HG02763 (cell line): ENCODE results near the gene LOXHD1.

ENCODE experiments used
- ATAC-seq: cut with Tn5 transposase; IDR thresholded peaks from one replicate; pipeline ENCODE4 v1.9.1; 2021; ENCODE audit warnings: mild to moderate bottlenecking, moderate library complexity; ENCODE audit not compliant: unreplicated experiment

The LOXHD1 gene

DNA sequence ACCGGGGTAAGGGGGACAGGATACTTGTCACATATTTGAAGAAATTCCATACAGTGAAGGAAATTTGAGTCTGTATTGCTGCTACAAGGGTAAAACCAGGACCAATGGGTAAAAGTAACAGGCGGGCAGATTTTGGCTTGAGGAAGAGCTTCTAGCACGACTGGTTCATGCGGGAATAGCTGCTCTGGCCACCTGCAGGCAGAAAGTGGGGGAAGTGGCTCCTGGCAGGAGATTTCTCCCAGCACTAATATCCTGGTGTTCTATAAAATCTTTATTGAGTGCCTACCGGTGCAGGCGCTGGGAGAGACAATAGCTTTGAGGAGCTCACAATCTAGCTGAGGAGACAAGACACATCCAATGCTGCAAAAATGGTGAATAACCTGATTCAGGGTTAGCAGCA is 198.5 kb downstream of the LOXHD1 start:
- no peak for ATAC-seq

DNA sequence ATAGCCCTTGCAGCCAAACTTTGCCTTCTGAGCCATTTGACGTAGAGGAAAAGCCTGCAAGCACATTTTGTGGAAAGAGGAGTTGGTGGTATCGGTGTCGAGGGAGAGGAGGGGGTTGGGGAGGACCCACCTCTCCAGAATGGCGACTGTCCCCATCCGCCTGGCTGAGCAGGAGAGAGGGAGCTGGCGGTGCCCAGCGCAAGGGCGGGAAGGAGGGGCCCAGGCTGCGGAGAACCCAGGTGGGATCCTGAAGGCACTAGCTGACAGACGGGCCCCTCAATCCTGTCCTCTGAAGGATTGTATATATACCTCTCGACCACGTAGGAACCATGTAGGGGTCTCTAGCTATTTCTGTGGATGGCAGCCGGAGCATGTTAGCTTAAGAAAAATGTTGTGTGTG is 200.3 kb downstream of the LOXHD1 start:
- no peak for ATAC-seq

DNA sequence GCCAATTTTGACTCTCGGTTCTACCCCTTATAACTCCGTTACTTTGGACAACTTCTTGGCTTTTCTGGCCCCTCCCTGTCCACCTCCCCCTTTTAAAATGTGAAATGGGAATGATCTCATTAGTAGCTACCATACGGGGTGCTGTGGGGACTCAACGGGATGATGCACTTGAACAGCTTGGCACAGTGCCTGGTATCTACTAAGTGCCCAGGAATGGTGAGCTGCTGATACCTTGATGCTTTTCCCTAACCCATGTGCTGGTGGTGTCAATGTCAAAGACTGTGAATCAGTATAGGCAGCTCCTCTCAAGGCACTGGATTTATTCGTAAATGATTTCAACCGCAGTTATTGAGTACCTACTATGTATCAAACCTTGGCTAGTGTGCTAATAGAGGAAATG is 204.2 kb downstream of the LOXHD1 start:
- ATAC-seq = no peak

DNA sequence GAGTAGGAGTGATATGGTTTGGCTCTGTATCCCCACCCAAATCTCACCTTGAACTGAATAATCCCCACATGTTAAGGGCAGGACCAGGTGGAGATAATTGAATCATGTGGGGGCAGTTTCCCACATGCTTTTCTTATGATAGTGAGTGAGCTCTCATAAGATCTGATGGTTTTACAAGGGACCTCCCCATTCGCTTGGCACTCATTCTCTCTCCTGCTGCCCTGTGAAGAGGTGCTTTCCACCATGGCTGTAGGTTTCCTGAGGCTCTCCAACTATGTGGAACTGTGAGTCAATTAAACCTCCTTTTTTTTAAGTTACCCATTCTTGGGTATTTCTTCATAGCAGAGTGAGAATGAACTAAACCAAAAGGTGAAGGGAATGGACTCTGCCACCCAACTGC is 207.5 kb downstream of the LOXHD1 start:
- ATAC-seq = no peak

DNA sequence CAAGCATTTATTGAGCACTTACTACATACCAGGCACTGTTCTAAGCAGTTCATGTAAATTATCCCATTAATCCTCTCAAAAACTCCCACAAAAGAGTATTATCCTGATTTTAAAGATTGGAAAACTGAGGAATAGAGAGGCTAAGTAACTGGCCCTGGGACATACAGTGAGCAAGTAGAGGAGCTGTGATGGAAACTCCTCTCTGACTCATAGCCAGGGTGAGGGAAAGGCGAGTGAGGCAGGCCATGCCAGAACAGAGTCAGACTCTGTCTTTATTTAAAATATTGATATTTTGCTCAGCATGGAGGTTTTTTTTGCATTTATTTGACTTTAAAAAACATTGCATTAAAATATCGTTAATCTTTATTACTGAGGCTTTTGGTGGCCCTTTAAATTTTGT is 208.0 kb downstream of the LOXHD1 start:
- ATAC-seq = no peak

DNA sequence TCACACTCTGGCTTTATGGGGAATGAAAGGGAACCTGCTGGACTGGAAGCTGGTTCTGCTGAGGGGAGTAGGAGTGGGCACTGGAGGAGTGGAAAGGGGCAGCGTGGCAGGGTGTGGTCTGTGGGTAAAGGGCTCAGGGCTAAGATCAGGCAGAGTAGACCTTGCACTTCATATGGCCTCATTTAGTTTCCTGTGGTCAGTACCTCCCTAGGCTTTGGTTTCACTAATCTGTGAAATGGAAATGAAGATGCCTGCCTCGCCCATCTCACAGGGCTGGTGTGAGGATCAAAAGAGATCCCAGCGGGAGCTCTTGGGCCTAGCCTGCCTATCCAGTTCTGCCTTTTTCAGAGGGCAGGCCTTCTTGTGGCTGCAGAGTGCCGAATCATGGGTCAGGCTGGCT is 208.7 kb downstream of the LOXHD1 start:
- ATAC-seq = no peak

DNA sequence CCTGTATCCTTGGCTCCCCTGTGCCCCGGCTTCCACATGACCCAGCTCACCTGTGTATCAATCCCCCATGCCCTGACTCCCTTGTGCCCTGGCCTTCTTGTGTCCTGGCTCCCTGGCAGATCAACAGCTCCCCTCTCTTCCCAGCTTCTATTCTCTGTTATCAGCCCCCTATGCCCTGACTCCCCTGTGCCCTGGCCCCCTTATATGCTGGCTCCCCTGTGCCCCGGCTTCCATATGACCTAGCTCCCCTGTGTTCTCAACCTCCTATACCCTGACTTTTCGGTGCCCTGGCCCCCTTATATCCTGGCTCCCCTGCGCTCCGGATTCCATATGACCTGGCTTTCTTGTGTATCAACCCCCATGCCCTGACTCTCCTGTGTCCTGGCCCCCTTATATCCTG is 209.2 kb downstream of the LOXHD1 start:
- no peak for ATAC-seq

DNA sequence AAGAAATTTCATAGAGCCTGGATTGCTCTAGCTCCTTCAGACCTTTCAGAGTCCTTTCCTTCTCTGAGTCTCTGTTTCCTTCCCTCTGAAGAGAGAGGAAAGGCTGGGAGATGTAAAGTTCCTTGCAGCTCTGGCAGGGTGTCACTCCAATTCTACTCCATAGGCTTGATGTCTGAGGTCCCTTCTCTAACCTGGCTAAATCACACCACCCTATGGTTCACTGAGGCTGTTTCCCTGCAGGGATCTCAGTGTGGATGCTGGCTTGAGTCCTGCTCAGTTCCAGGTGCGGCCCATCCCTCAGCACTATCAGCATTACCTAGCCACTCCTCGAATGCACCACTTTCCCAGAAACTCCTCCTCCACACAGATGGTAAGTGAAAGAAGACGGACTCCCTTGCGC is 209.7 kb downstream of the LOXHD1 start:
- ATAC-seq = no peak

DNA sequence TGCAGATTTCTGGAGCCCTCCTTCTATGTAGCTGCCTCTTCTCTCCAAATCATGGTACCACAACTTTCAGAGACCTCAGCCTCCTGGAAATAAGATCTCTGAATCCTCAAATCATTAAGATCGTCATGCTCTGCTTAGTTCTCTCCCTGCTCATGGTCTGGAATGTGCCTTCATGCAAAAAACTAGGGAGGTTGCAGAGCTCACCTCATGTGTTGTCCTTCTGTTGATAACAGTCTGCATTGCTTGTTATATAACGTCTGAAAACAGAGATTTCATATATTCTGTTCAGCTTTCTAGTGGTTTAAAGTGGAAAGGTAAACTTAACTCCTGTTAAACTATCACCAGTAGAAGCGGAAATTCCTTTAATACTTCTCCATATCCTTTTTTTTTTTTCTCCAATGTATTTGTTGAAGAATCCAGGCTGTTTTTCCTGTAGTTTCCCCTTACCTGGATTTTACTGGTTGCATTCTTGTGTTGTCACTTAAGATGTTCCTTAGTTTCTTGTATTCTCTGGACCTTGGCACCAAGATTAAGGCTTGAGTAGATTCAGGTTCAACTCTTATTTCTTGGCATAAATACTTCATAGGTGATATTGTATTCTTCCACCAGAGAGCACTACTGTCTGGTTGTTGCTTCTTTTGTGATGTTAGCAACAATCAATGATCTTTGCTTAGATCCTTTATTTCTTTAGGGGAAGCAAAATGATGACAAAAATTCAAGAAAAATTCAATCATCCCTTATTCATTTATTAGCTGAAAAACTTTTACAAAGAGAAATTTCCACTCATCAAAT is 211.3 kb downstream of the LOXHD1 start:
- no peak for ATAC-seq

DNA sequence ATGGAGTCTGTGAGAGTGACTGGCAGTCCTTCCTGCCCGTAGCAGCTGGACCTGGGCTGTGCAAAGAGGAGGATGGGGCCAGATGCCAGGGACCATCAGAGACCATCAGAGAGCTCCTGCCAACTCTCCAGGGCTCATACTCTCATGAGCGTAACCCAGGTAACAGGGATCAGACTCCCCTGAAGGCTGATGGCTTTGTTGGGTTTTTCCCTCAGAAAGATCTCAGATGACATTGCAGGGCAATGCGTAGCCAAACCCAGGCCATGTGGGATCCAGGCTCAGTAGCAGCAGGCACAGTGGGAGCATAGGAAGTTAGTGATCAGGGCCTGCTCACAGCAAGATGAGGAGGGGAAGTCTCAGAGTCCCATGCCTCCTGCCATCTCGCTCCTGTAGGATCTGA is 218.0 kb downstream of the LOXHD1 start:
- no peak for ATAC-seq

DNA sequence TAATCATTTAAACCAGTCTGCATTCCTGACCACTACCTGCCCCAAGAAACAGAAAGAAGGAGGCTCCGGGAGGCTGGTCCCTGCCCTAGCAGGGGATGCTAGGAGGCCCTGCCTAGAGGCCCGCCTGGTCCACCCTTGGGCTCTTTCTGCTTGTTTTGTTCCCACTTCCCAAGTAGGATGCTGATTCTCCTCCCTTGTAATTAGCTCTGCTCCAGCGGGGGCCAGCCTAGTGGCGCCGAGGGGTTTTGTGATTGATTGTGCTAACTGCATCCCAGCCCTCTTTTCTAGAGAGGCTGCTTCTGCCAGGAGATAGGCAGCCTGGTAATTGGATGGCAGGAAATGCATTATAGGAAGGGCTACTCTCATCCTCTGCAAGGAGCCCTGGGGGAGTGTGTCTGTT is 220.0 kb downstream of the LOXHD1 start:
- ATAC-seq = no peak

DNA sequence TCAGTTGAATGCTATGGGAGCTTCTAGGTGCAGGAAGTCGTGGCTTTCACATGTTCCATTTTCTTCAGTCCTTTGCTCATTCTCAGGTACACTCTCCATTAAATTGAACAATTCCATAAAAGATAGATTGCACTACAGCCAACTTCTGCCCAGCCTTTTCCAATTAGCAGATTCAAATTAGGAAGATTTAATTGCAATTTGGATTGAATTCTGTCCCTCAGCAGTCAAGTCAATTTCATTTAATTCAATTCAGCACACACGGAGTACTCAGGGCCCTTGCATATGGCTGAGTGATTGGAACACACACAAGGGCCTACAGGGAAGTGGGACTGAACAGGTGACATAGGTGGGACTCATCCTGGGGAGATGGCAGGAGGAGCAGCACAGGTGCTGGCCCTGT is 220.4 kb downstream of the LOXHD1 start:
- no peak for ATAC-seq

DNA sequence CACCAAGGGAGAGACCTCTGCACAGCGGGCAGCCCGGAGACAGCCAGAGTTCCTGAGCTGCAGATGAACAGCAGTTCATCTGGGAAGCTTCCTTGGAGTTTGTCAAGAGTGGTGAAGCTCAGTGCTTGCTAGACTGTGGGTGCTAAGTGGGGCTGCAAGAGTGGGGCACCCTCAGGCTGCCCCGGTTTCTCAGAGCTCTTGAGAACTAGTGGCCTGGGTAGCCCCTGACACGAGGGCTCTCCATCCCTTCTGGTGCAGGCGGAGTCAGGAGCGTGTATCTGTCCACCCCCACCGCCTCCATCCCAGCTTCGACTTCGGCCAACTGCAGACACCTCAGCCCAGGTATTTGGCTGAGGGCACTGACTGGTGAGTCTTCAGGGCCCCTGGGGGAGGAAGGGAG is 222.0 kb downstream of the LOXHD1 start:
- ATAC-seq = no peak

DNA sequence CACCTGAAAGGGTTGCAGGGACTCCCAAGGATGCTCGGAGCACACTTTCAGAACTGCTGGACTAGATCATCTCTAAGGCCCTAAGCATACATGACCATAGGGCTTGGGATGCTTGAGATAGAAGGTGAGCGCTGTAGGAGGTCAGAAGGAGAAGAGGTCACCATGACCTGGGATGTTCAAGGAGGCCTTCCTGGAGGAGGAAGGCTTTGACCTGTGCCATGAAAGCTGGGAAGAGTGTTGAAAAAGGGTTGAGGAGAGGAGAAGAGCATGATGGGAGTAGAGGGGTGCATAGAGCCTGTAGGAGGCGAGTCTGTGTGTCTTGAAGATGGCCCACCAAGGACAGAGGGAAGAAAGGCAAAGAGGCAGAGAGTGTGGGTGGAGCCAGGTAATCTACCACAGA is 222.4 kb downstream of the LOXHD1 start:
- no peak for ATAC-seq

DNA sequence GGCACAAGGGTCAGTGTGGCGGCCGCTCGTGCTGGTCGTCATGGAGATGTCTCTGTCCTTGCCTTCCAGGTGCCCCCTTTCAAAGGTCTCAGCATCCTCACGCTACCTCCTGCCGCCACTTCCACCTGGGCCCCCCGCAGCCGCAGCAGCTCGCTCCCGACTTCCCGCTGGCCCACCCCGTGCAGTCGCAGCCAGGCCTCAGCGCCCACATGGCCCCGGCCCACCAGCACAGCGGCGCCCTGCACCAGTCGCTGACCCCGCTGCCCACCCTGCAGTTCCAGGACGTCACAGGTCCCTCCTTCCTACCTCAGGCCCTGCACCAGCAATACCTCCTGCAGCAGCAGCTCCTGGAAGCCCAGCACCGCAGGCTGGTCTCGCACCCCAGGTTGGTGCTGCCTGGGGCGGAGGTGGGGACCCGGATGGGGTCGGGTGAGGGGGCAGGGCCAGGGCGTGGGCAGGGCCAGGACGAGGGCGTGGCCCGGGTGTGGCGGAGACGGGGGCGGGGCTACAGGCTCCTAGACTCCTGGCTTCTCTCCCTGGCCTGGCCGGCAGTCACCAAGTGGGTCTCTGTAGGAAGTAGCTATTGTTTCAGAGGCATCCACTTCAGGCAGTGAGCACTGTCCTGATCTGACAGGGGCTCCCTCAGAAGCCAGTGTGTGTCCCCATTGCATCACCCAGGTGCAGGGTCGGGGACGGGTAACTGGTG is 223.7 kb downstream of the LOXHD1 start:
- ATAC-seq = no peak

DNA sequence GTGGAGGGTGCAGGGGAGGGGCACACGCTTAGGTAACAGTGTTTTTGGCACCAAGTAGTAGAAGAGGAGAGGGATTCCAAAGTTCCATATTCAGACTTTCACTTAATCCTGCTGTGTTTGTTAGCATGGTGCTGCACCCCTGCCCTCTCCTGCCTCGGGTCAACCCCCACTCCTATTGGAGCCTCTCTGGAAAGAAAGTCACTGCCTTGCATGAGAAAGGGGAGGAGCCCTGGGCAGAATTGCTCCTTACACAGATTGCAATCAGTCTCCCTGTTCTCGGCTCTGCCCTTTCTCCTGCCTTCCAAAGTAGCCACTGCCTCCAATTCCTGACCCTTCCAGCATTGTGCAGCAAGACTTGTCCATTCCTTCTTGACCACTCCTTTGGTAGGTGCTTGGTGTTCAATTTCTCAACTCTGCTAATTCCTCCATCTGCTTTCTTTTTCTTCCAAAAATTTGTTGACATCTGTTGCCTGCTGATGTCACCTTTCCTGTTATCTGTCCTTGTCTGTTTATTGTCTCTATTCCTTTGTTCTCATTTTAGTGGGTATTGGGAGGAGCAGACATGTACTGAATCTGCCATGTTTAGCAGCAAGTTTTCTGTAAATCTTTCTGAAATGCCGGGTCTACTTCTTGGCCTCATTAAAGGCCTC is 225.4 kb downstream of the LOXHD1 start:
- no peak for ATAC-seq

DNA sequence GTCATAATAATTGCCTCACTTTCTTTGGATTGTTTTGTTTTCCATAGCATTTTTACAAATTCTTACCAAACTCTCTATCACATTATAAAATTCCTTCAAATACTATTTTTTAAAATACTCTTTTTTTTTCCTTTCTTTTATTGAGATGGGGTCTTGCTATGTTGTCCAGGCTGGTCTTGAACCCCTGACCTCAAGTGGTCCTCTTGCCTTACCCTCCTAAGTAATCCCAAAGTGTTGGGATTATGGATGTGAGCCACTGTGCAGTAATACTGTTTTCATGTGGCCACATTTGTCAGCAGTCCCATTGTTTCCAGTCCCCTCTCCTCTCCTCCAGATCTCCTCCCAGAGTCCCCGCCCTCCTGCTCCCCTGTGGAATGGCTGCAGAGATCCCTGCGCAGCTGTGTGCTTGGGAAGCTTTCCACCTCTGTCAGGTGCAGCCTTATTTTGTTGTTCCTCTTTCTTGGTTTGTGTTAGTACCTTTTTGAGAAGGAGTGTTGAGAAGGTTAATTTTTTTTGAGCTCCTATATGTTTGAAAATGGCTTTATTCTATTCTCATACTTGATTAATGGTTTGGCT is 227.3 kb downstream of the LOXHD1 start:
- no peak for ATAC-seq

DNA sequence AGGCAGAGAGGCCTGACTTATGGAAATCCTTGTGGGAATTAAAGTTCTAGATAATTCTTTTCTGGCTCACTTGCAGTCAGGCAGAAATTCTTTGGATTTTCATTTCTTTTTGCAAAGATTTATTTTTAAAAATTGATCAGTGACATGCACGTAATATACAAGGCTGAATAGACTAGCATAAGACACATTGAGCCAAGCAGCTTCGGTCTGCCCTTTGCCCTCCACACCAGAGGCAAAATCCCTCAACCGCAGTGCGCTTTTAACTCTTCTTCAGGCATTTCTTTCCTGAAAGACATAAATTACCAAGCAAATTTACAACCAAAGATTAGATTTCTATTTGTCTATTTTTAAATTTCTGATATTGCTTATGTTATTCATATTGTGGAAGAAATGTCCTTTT is 227.9 kb downstream of the LOXHD1 start:
- ATAC-seq = no peak

DNA sequence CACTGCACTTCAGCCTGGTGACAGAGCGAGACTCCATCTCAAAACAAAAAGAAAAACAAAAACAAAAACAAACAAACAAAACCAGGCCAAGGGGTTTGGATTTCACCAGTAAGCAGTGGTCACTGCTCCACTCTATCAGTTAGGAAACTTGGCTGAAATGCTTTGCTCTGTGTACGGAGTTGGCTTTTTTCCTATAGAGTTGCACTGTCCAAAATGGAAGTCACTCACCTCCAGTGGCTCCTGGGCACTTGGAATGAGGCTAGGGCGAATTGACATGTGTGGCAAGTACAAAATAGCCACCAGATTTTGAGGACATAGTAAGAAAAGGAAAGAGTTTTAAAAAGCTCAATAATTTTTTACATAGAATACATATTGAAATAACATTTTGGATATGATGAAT is 228.7 kb downstream of the LOXHD1 start:
- no peak for ATAC-seq

DNA sequence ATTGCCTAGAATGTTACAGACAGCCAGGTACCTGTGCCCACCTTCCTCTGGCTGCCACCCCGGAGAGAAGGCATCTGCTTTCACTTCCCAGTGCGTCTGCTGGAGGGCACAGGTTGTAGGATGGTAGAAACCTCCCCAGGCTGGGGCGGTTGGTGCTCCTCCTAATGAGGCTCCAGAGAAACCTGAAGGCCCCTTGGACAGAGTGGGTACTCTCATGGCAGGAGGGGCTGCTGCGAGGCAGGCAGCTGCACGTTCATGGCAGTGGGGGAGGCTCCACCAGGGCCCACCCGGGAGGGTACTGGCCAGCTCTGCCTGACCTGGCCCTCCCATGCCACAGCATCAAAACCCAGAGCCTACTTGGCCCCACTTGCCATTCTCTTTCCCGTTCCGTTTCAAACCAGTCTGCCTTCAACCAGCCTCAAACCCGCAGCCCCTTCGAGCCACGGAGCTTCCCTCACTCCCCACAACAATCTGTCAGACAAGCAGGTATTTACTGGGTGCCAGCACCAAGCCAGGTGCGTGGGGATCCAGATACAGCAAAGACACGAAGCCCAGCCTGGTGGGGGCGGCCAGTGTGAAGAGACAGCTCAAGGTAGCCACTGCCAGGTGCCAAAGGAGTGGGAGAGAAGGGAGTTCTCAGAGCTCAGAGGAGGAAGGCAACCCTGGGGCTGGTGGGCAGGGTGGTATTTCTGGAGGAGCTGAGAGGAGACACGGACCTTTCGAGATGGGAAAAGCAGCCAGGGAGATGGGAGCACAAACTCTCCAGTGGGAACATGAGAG is 229.6 kb downstream of the LOXHD1 start:
- no peak for ATAC-seq
